Measurements from ENCODE around the gene RBM10. TPM values are rescaled to one million over a fixed set of nuclear protein-coding genes. Genes with fewer than 3 reads are reported as not detected.

Gene RBM10
- total and polyA plus RNA-seq, 2 of the 13 experiments (the other 11 are each of a cell fraction or from before 2014, with no cell fraction given) = 15.9 to 43.1 TPM

- TF ChIP-seq SPEN (CRISPR knock-in tag; IDR thresholded peaks at IDR 0.05; ENCODE audit: low read depth) (no peak), LCORL (IDR thresholded peaks at IDR 0.05) (no peak), LCORL (CRISPR knock-in tag; IDR thresholded peaks at IDR 0.05) (no peak), ATF1 (CRISPR knock-in tag; IDR thresholded peaks at IDR 0.05) (no peak), RERE (CRISPR knock-in tag; IDR thresholded peaks at IDR 0.05; ENCODE audit: low read depth) (no peak), GTF3A (CRISPR knock-in tag; conservative IDR thresholded peaks at IDR 0.05) (no peak), HOXA9 (CRISPR knock-in tag; IDR thresholded peaks at IDR 0.05; ENCODE audit: borderline replicate concordance) (no peak), ZNF510 (CRISPR knock-in tag; IDR thresholded peaks at IDR 0.05; ENCODE audit: low read depth) (no peak), RBAK (CRISPR knock-in tag; IDR thresholded peaks at IDR 0.05) (no peak), ZNF337 (CRISPR knock-in tag; IDR thresholded peaks at IDR 0.05; ENCODE audit: borderline replicate concordance, low read depth) (no peak), RBM22 (optimal IDR thresholded peaks at IDR 0.05; ENCODE audit: low read length) (no peak)
- Histone ChIP-seq H3K9ac (ENCODE audit: insufficient read depth, low read depth, low read length) (no peak overlapping the region), H2AFZ (ENCODE audit: low read length) (no peak overlapping the region), H3K4me1 (ENCODE audit: insufficient read depth, low read length) (peaks cover 5% of the 10 kb centered on the region), H4K20me1 (ENCODE audit: insufficient read depth, low read length) (peaks cover 4% of the 10 kb centered on the region; the same call in 1 of the 2 replicates), H3K27ac (ENCODE audit: extremely low read length, insufficient read depth, low read length) (no peak overlapping the region), H3K27me3 (ENCODE audit: control insufficient read depth in 1 of 2, insufficient read depth in 2 of 2, low read length in 2 of 2) (no peaks in the 10 kb centered on the region), H3K4me2 (ENCODE audit: low read depth, low read length) (no peak overlapping the region), H3K79me2 (ENCODE audit: insufficient read depth, low read length) (peaks cover 13% of the 10 kb centered on the region), H3K36me3 (replicated peaks in 1 of 2; ENCODE audit: control insufficient read depth in 1 of 2, insufficient read depth in 2 of 2, low read length in 2 of 2) (peaks cover 11 to 41% of the 10 kb centered on the region in 2 experiments; a peak in 4 of 5 replicates), H3K9me3 (ENCODE audit: low read length) (no peaks in the 10 kb centered on the region), H3K4me3 (replicated peaks in 1 of 3; ENCODE audit: insufficient read depth in 1 of 3, low read depth in 2 of 3, low read length in 3 of 3) (no peak overlapping the region)
- intact Hi-C loops (cut with micrococcal nuclease; ENCODE audit: unreplicated experiment) (no loop called here), in situ Hi-C loops (cut with HindIII; ENCODE audit: extremely low pct_ligation_motif_present, low pct_unique_long_range_greater_than_20kb) (no loop called here)
- no peak for ATAC-seq
- FAIRE-seq = no peak
- ChIA-PET CTCF (ENCODE audit: low intra/inter-chr PET ratio, low total read pairs) (no interaction called here), POLR2A (no interaction called here)
- WGBS (ENCODE audit: low lambda C conversion rate) = 90% methylated on average over 2 of the region's 6 CpGs
- BruUV-seq (replicated peaks) = no TSS peak
- no peak for DNase-seq (ENCODE audit: low spot score)
Observed at GRCh38 chrX:47226071-47226470, 81.0 kb downstream of the RBM10 start.

All from HepG2 (cell line).